ENCODE data around the gene SYTL2. TPM values are rescaled to one million over a fixed set of nuclear protein-coding genes. Genes with fewer than 3 reads are reported as not detected.

SYTL2 gene
- polyA plus RNA-seq, 1 donor from 2014 or later, result 2.3 TPM

GRCh38 chr11:85663753-85664614 is 147.0 kb downstream of the SYTL2 start:
- Histone ChIP-seq H3K9ac (ENCODE audit: low read length) (peak overlapping the region; percentile 97), H3F3A (ENCODE audit: insufficient read depth, low read length, poor library complexity, severe bottlenecking) (no peaks in the 10 kb centered on the region), H3K27ac (ENCODE audit: low read length) (peak overlapping the region; percentile 96), H3K36me3 (ENCODE audit: insufficient read depth, low read length) (peaks cover 7% of the 10 kb centered on the region), H3K79me2 (replicated peaks; ENCODE audit: insufficient read depth, low read length) (peaks cover 49% of the 10 kb centered on the region), H3K9me2 (ENCODE audit: insufficient read depth, low read length) (no peaks in the 10 kb centered on the region), H3K4me3 (ENCODE audit: low read length) (peak overlapping the region; percentile 89), H3K27me3 (ENCODE audit: insufficient read depth, low read depth, low read length) (no peaks in the 10 kb centered on the region), H4K20me1 (ENCODE audit: insufficient read depth) (peaks cover 13% of the 10 kb centered on the region), H2AFZ (ENCODE audit: low read depth, low read length) (peak overlapping the region; percentile 65), H3K9me3 (ENCODE audit: low read length) (no peaks in the 10 kb centered on the region), H3K4me2 (ENCODE audit: low read length) (peak overlapping the region; percentile 82)
- TF ChIP-seq POLR2AphosphoS5 (IDR thresholded peaks at IDR 0.05), result peak; percentile 67
- TF ChIP-seq RAD21 (conservative IDR thresholded peaks at IDR 0.05), result peak; percentile 49
- peak; percentile 1 for TF ChIP-seq MXI1 (conservative IDR thresholded peaks at IDR 0.05; ENCODE audit: poor library complexity, severe bottlenecking)
- TF ChIP-seq, protein P1, sequence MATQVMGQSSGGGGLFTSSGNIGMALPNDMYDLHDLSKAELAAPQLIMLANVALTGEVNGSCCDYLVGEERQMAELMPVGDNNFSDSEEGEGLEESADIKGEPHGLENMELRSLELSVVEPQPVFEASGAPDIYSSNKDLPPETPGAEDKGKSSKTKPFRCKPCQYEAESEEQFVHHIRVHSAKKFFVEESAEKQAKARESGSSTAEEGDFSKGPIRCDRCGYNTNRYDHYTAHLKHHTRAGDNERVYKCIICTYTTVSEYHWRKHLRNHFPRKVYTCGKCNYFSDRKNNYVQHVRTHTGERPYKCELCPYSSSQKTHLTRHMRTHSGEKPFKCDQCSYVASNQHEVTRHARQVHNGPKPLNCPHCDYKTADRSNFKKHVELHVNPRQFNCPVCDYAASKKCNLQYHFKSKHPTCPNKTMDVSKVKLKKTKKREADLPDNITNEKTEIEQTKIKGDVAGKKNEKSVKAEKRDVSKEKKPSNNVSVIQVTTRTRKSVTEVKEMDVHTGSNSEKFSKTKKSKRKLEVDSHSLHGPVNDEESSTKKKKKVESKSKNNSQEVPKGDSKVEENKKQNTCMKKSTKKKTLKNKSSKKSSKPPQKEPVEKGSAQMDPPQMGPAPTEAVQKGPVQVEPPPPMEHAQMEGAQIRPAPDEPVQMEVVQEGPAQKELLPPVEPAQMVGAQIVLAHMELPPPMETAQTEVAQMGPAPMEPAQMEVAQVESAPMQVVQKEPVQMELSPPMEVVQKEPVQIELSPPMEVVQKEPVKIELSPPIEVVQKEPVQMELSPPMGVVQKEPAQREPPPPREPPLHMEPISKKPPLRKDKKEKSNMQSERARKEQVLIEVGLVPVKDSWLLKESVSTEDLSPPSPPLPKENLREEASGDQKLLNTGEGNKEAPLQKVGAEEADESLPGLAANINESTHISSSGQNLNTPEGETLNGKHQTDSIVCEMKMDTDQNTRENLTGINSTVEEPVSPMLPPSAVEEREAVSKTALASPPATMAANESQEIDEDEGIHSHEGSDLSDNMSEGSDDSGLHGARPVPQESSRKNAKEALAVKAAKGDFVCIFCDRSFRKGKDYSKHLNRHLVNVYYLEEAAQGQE (IDR thresholded peaks at IDR 0.05; ENCODE audit: borderline replicate concordance), result no peak
- TF ChIP-seq SMC3 (conservative IDR thresholded peaks at IDR 0.05; ENCODE audit: poor library complexity), result peak; percentile 63
- TF ChIP-seq EP300 (conservative IDR thresholded peaks at IDR 0.05; ENCODE audit: poor library complexity, severe bottlenecking), result no peak
- TF ChIP-seq EZH2 (IDR thresholded peaks at IDR 0.05; ENCODE audit: borderline replicate concordance, insufficient read depth, low read length, poor library complexity, severe bottlenecking), result no peak
- TF ChIP-seq TAF1 (IDR thresholded peaks at IDR 0.05; ENCODE audit: low read depth), result peak; percentile 50
- TF ChIP-seq, protein P2, sequence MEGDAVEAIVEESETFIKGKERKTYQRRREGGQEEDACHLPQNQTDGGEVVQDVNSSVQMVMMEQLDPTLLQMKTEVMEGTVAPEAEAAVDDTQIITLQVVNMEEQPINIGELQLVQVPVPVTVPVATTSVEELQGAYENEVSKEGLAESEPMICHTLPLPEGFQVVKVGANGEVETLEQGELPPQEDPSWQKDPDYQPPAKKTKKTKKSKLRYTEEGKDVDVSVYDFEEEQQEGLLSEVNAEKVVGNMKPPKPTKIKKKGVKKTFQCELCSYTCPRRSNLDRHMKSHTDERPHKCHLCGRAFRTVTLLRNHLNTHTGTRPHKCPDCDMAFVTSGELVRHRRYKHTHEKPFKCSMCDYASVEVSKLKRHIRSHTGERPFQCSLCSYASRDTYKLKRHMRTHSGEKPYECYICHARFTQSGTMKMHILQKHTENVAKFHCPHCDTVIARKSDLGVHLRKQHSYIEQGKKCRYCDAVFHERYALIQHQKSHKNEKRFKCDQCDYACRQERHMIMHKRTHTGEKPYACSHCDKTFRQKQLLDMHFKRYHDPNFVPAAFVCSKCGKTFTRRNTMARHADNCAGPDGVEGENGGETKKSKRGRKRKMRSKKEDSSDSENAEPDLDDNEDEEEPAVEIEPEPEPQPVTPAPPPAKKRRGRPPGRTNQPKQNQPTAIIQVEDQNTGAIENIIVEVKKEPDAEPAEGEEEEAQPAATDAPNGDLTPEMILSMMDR (IDR thresholded peaks at IDR 0.05; ENCODE audit: poor library complexity, severe bottlenecking), result peak; percentile 72

- no peaks in the 10 kb centered on the region for H3F3A ChIP-seq (ENCODE audit: insufficient read depth, low read length, poor library complexity, severe bottlenecking)
- H3K4me3 ChIP-seq (ENCODE audit: low read length), result peak overlapping the region; percentile 89
- peak overlapping the region; percentile 97 for H3K9ac ChIP-seq (ENCODE audit: low read length)
- TF ChIP-seq, protein P1 (IDR thresholded peaks at IDR 0.05; ENCODE audit: borderline replicate concordance), result peak; percentile 2
- no peak for TF ChIP-seq TAF1 (IDR thresholded peaks at IDR 0.05; ENCODE audit: low read depth)
- peak overlapping the region; percentile 82 for H3K4me2 ChIP-seq (ENCODE audit: low read length)
- peaks cover 13% of the 10 kb centered on the region for H3K36me3 ChIP-seq (ENCODE audit: insufficient read depth, low read length)
- no peaks in the 10 kb centered on the region for H3K27me3 ChIP-seq (ENCODE audit: insufficient read depth, low read depth, low read length)
- H3K27ac ChIP-seq (ENCODE audit: low read length), result peak overlapping the region; percentile 96
- no peak overlapping the region for H2AFZ ChIP-seq (ENCODE audit: low read depth, low read length)
- H3K9me3 ChIP-seq (ENCODE audit: low read length), result no peaks in the 10 kb centered on the region
- peaks cover 56% of the 10 kb centered on the region for H3K79me2 ChIP-seq (replicated peaks; ENCODE audit: insufficient read depth, low read length)
- H4K20me1 ChIP-seq (ENCODE audit: insufficient read depth), result peaks cover 16% of the 10 kb centered on the region
- H3K9me2 ChIP-seq (ENCODE audit: insufficient read depth, low read length), result no peaks in the 10 kb centered on the region
Observed at GRCh38 chr11:85663080-85663752, 147.7 kb downstream of the SYTL2 start.

Data from neural cell (in vitro differentiated cells).